ENCODE results near the gene HPX. TPM values are rescaled to one million over a fixed set of nuclear protein-coding genes. Genes with fewer than 3 reads are reported as not detected.

HPX gene
- polyA plus RNA-seq, 3 donors, result 0.40 TPM; not detected in 2

GRCh38 chr11:6453152-6453551 lies 12.4 kb upstream of the HPX start:
- H3K4me3 ChIP-seq (replicated peaks in 1 of 3; ENCODE audit: low read depth in 2 of 3, low read length in 3 of 3), result no peak overlapping the region
- peaks cover 52 to 57% of the 10 kb centered on the region in 2 donors for H3K36me3 Mint-ChIP-seq
- H3K4me3 Mint-ChIP-seq, result no peak overlapping the region
- no peak for TF ChIP-seq CTCF (IDR thresholded peaks at IDR 0.05)
- no peak for DNase-seq
- H3K79me2 ChIP-seq (ENCODE audit: insufficient read depth, low read length), result no peaks in the 10 kb centered on the region
- no peak overlapping the region for H3K27ac Mint-ChIP-seq
- no peaks in the 10 kb centered on the region for H3K4me1 Mint-ChIP-seq
- H3K27me3 Mint-ChIP-seq (ENCODE audit: low read depth in 3 of 3), result peaks cover 0 to 1% (median 0%) of the 10 kb centered on the region in 3 donors
- peaks cover 80 to 97% of the 10 kb centered on the region in 2 donors for H3K36me3 ChIP-seq (replicated peaks in 1 of 2; ENCODE audit: control insufficient read depth in 1 of 2, insufficient read depth in 2 of 2, low read length in 2 of 2)
- H3K4me2 ChIP-seq (replicated peaks; ENCODE audit: extremely low read depth, low read length, poor library complexity, severe bottlenecking), result no peak overlapping the region
- H4K20me1 ChIP-seq (ENCODE audit: insufficient read depth, low read length), result no peaks in the 10 kb centered on the region
- no peaks in the 10 kb centered on the region for H3K9me3 ChIP-seq (replicated peaks in 1 of 2; ENCODE audit: control insufficient read depth in 1 of 2, insufficient read depth in 1 of 2, low read length in 2 of 2)
- H3K27me3 ChIP-seq (ENCODE audit: control insufficient read depth in 2 of 2, insufficient read depth in 2 of 2, low read length in 2 of 2), result no peaks in the 10 kb centered on the region
- intact Hi-C loops (cut with micrococcal nuclease), result no loop called here
- no peaks in the 10 kb centered on the region for H3K9me3 Mint-ChIP-seq
- H3K4me1 ChIP-seq (ENCODE audit: control insufficient read depth in 1 of 2, insufficient read depth in 2 of 2, low read length in 2 of 2), result no peaks in the 10 kb centered on the region
- H3K9ac ChIP-seq (ENCODE audit: insufficient read depth, low read length, poor library complexity, severe bottlenecking), result no peak overlapping the region
- no peak overlapping the region for H2AFZ ChIP-seq (ENCODE audit: insufficient read depth, low read depth, low read length, poor library complexity, severe bottlenecking)
- no peak overlapping the region for H3K27ac ChIP-seq (ENCODE audit: low read depth in 1 of 2, low read length in 2 of 2)
- WGBS (ENCODE audit: insufficient coverage), result 100% methylated on average over 2 of the region's 2 CpGs

- Histone ChIP-seq H3K4me3 (replicated peaks in 1 of 3; ENCODE audit: low read depth in 2 of 3, low read length in 3 of 3) (no peak overlapping the region), H3K4me2 (replicated peaks; ENCODE audit: extremely low read depth, low read length, poor library complexity, severe bottlenecking) (no peak overlapping the region), H3K27ac (ENCODE audit: low read depth in 1 of 2, low read length in 2 of 2) (no peak overlapping the region), H3K4me1 (ENCODE audit: control insufficient read depth in 1 of 2, insufficient read depth in 2 of 2, low read length in 2 of 2) (no peaks in the 10 kb centered on the region), H3K79me2 (ENCODE audit: insufficient read depth, low read length) (no peaks in the 10 kb centered on the region), H3K36me3 (replicated peaks in 1 of 2; ENCODE audit: control insufficient read depth in 1 of 2, insufficient read depth in 2 of 2, low read length in 2 of 2) (peaks cover 77 to 87% of the 10 kb centered on the region in 2 donors), H2AFZ (ENCODE audit: insufficient read depth, low read depth, low read length, poor library complexity, severe bottlenecking) (no peak overlapping the region), H3K27me3 (ENCODE audit: control insufficient read depth in 2 of 2, insufficient read depth in 2 of 2, low read length in 2 of 2) (no peaks in the 10 kb centered on the region), H3K9me3 (replicated peaks in 1 of 2; ENCODE audit: control insufficient read depth in 1 of 2, insufficient read depth in 1 of 2, low read length in 2 of 2) (no peaks in the 10 kb centered on the region), H4K20me1 (ENCODE audit: insufficient read depth, low read length) (no peaks in the 10 kb centered on the region), H3K9ac (ENCODE audit: insufficient read depth, low read length, poor library complexity, severe bottlenecking) (no peak overlapping the region)
- whole genome bisulfite sequencing (ENCODE audit: insufficient coverage), result 100% methylated on average over 3 of the region's 3 CpGs
- Mint-ChIP-seq H3K9me3 (no peaks in the 10 kb centered on the region), H3K27ac (no peak overlapping the region), H3K27me3 (ENCODE audit: low read depth in 3 of 3) (peaks cover 0 to 2% (median 0%) of the 10 kb centered on the region in 3 donors), H3K4me1 (no peaks in the 10 kb centered on the region), H3K4me3 (no peak overlapping the region), H3K36me3 (peaks cover 46 to 47% of the 10 kb centered on the region in 2 donors)
- no peak for TF ChIP-seq CTCF (IDR thresholded peaks at IDR 0.05)
- intact Hi-C loops (cut with micrococcal nuclease), result no loop called here
- no peak for DNase-seq
Measured at GRCh38 chr11:6452219-6452618, 11.4 kb upstream of the HPX start.

All from CD14-positive monocyte (primary cell).